ENCODE measurements around the gene INTS11. TPM values are rescaled to one million over a fixed set of nuclear protein-coding genes. Genes with fewer than 3 reads are reported as not detected.
A peak's percentile ranks its signal among the peaks of the same experiment; 100 is the strongest.

INTS11 gene
- total and polyA plus RNA-seq, 2 of the 13 experiments (the other 11 are each of a cell fraction or from before 2014, with no cell fraction given) = 52.8 to 94.8 TPM

DNA sequence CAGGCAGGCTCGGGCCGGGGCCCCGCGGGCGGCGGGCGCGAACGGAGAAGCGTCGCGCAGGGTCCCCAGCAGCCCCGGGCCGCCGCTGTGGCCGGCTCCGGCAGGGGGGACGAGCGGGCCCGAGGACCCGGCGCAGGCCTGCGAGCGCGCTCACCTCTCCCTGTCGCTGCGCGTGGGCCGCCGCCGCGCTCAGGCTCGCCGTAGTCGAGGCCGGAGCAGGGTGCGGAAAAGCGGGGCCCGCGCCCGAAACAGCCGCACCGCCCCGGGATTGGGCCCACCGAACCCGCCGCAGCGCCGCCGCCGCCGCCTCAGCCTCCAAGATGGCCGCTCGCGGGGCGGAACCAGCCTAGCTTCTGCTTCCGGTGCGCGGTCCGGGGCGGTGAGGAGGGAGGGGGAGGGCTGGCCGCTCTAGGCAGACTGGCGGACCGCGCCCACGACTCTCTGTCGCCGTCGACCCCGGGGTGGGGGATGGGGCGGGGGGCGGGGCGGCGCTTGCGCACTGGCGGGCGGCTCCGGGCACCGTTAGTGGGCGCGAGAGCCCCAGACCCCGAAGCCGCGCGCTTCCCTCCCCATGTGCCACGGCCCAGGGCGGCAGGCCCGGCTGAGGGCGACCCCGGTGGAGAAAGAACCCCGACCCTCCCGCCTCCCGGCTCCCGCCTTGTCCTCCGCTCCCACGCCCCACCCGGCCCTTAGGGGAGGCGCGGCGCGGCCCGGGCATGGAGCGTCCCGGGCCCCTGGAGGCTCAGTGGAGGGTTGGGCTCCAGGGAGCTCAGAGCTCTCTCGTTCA, 50.8 kb downstream of the INTS11 start, which contains the start of gene UBE2J2 (continued):
- TF ChIP-seq, protein P1, sequence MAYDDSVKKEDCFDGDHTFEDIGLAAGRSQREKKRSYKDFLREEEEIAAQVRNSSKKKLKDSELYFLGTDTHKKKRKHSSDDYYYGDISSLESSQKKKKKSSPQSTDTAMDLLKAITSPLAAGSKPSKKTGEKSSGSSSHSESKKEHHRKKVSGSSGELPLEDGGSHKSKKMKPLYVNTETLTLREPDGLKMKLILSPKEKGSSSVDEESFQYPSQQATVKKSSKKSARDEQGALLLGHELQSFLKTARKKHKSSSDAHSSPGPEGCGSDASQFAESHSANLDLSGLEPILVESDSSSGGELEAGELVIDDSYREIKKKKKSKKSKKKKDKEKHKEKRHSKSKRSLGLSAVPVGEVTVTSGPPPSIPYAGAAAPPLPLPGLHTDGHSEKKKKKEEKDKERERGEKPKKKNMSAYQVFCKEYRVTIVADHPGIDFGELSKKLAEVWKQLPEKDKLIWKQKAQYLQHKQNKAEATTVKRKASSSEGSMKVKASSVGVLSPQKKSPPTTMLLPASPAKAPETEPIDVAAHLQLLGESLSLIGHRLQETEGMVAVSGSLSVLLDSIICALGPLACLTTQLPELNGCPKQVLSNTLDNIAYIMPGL (CRISPR knock-in tag; IDR thresholded peaks at IDR 0.05; ENCODE audit: borderline replicate concordance in 1 of 2, low read depth in 1 of 2) = peak; percentile 66 to 73; a peak in 3 of 4 replicates
- peak; percentile 31; the same call in 1 of the 2 replicates for TF ChIP-seq ZNF607 (CRISPR knock-in tag; IDR thresholded peaks at IDR 0.05; ENCODE audit: borderline replicate concordance)
- peak; percentile 59; the same call in 1 of the 2 replicates for TF ChIP-seq NFKB2 (CRISPR knock-in tag; IDR thresholded peaks at IDR 0.05; ENCODE audit: borderline replicate concordance)
- TF ChIP-seq ZFP82 (CRISPR knock-in tag; IDR thresholded peaks at IDR 0.05; ENCODE audit: borderline replicate concordance) = no peak
- peak; percentile 61 for TF ChIP-seq HCFC1 (IDR thresholded peaks at IDR 0.05; ENCODE audit: low read depth, low read length)
- TF ChIP-seq NR3C1 (CRISPR knock-in tag; IDR thresholded peaks at IDR 0.05) = no peak
- TF ChIP-seq MED1 (CRISPR knock-in tag; IDR thresholded peaks at IDR 0.05) = peak; percentile 43
- peak; percentile 13; the same call in 1 of the 2 replicates for TF ChIP-seq RFX5 (IDR thresholded peaks at IDR 0.05; ENCODE audit: low read depth, low read length)
- TF ChIP-seq NONO (IDR thresholded peaks at IDR 0.05) = no peak
- peak; percentile 93 for TF ChIP-seq NONO (CRISPR knock-in tag; conservative IDR thresholded peaks at IDR 0.05)
- TF ChIP-seq, protein P2, sequence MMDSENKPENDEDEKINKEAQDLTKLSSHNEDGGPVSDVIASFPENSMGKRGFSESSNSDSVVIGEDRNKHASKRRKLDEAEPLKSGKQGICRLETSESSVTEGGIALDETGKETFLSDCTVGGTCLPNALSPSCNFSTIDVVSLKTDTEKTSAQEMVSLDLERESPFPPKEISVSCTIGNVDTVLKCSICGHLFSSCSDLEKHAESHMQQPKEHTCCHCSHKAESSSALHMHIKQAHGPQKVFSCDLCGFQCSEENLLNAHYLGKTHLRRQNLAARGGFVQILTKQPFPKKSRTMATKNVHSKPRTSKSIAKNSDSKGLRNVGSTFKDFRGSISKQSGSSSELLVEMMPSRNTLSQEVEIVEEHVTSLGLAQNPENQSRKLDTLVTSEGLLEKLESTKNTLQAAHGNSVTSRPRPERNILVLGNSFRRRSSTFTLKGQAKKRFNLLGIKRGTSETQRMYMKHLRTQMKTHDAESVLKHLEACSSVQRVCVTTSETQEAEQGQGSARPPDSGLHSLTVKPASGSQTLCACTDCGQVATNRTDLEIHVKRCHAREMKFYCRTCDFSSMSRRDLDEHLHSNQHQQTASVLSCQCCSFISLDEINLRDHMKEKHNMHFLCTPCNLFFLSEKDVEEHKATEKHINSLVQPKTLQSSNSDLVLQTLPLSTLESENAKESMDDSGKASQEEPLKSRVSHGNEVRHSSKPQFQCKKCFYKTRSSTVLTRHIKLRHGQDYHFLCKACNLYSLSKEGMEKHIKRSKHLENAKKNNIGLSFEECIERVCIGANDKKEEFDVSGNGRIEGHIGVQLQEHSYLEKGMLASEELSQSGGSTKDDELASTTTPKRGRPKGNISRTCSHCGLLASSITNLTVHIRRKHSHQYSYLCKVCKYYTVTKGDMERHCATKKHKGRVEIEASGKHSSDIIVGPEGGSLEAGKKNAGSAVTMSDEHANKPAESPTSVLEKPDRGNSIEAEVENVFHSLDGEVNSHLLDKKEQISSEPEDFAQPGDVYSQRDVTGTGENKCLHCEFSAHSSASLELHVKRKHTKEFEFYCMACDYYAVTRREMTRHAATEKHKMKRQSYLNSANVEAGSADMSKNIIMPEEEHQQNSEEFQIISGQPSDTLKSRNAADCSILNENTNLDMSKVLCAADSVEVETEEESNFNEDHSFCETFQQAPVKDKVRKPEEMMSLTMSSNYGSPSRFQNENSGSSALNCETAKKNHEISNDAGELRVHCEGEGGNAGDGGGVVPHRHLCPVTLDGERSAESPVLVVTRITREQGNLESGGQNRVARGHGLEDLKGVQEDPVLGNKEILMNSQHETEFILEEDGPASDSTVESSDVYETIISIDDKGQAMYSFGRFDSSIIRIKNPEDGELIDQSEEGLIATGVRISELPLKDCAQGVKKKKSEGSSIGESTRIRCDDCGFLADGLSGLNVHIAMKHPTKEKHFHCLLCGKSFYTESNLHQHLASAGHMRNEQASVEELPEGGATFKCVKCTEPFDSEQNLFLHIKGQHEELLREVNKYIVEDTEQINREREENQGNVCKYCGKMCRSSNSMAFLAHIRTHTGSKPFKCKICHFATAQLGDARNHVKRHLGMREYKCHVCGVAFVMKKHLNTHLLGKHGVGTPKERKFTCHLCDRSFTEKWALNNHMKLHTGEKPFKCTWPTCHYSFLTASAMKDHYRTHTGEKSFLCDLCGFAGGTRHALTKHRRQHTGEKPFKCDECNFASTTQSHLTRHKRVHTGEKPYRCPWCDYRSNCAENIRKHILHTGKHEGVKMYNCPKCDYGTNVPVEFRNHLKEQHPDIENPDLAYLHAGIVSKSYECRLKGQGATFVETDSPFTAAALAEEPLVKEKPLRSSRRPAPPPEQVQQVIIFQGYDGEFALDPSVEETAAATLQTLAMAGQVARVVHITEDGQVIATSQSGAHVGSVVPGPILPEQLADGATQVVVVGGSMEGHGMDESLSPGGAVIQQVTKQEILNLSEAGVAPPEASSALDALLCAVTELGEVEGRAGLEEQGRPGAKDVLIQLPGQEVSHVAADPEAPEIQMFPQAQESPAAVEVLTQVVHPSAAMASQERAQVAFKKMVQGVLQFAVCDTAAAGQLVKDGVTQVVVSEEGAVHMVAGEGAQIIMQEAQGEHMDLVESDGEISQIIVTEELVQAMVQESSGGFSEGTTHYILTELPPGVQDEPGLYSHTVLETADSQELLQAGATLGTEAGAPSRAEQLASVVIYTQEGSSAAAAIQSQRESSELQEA (CRISPR knock-in tag; IDR thresholded peaks at IDR 0.05; ENCODE audit: not compliant biosample characterization) = peak; percentile 44
- TF ChIP-seq FOSL2 (CRISPR knock-in tag; IDR thresholded peaks at IDR 0.05) = 0 out of 2 replicates have a peak, but pooled peaks have one; percentile 25
- 0 out of 2 replicates have a peak, but pooled peaks have one; percentile 44 for TF ChIP-seq ZBTB42 (CRISPR knock-in tag; IDR thresholded peaks at IDR 0.05)
- peak; percentile 53; the same call in 1 of the 2 replicates for TF ChIP-seq SMAD1 (CRISPR knock-in tag; IDR thresholded peaks at IDR 0.05; ENCODE audit: borderline replicate concordance, low read depth)
